GM12801 (cell line): ENCODE results near the gene ANKLE1.

Experiments
- CTCF ChIP-seq: IDR thresholded peaks from one replicate; pipeline ENCODE4 v1.5.1; 2011; ENCODE audit warnings: control low read depth; ENCODE audit not compliant: insufficient read length; ENCODE audit errors: extremely low read depth

Gene ANKLE1

DNA sequence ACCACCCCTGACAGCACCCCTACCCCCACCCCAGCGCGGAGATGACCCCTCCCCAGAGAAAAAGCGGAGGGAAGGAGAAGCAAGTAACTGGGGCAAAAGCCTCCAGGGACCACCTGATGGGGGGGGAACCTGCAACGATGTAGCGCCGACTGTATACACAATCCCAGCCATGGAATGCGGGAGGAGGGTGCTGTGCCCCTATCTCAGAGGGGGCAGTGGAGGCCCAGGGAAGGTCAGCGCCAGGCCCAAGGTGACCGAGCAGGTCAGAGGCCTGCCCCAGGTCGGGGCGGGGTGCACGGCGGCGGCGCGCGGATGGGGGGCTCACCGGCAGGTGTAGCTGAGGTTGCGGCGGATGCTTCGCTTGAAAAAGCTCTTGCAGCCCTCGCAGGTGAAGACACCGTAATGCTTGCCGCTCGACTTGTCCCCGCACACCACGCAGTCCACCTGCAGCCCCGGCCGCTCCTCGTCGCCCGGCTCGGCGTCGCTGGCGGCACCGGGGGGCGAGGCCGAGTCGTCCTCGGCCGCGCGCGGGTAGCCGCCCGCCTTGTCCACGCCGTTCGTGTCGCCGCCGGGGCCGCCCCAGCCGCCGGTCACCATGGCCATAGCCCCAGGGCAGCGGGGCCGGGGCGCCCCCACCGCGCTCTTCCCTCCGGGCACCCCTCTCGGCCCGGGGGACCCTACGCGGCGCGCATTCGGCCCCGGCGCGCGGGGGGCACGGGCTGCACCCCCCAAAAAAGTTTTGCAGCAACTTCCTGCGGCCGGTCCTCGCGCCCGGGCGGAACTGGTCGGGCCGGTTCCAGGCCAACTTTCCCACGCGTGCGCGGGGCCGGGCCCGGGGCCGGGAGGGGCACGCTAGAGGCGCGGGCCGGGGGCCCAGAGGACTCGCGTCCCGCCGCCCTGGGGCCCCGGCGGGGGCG, 36.8 kb upstream of the ANKLE1 start:
- no peak for TF ChIP-seq CTCF

GRCh38 chr19:17245535-17245984, 36.1 kb upstream of the ANKLE1 start, which contains the start of gene NR2F6:
Gene NR2F6, minus strand, starts transcription at chr19:17245919. Its CDS starts 699 bp downstream, at chr19:17245220.
- TF ChIP-seq CTCF = no peak

DNA sequence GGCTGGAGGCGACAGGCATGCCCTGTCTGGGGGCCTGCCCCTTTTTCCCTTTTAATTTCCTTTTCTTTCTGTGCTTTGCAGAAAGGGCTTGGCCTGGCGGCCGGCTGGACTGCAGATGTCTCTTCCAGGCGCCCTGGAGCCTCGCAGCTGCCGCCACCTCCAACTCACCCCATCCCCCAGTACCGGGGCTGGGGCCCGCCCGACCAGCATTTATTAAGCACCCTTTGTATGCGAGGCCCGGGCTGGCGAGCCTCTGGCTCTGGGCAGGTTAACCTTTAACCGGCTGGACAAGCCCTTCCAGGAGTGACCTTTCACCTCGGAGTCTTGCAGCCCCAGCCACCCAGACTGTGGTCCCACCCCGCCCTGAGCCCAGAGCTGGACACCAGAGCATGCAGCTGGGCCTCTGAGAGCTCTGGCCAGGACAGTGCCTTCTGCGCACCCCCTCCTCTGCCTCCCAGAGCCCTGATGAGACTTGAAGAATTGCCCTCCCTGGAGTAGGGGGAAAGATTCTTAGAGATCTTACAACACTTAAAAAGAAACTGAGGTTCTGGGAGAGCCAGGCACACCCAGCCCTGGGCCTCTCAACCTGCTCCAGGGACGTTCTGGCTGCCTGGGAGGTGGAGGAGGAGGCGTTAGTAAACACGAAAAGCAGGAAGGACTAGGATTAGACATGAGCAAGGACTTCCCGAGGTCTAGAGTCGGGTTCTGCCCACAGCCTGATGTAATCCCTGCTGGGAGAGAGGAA, 34.8 kb upstream of the ANKLE1 start:
- TF ChIP-seq CTCF = no peak

DNA sequence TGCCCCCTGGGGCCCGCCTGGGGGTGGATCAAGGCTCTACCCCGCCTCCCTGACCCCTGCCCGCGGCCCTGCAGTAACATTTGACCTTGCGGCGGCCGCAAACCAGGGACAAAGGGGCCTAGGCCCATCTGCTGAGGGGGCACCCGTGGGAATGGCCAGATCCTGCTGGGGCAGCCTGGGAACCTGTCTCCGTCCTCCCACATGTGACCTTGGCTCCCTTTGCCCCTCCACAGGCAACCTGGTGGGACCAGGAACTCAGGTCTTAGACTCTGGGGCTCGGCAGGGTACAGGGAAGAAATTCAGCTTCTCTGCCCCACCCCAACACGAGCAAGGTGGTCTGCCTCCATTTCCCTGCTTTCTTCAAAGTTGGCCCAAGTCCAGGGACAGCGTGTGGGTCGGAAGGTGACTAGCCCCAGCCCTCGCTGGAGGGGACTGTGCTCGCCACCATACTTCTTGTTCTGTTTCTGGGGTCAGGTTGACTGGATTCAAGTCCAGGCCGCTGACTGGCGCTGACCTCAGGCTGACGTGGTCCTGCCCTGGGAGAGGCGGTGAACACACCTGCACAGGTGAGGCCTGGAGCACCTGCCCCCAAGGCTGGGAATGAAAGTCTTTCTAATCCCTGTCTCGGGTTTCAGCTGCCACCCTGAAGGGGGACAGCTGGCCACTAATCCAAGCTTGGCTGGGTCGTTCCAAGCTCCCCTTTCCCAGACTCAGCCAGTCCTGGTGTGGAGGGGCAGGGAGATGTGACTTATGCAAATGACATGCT, 33.5 kb upstream of the ANKLE1 start:
- TF ChIP-seq CTCF = no peak

DNA sequence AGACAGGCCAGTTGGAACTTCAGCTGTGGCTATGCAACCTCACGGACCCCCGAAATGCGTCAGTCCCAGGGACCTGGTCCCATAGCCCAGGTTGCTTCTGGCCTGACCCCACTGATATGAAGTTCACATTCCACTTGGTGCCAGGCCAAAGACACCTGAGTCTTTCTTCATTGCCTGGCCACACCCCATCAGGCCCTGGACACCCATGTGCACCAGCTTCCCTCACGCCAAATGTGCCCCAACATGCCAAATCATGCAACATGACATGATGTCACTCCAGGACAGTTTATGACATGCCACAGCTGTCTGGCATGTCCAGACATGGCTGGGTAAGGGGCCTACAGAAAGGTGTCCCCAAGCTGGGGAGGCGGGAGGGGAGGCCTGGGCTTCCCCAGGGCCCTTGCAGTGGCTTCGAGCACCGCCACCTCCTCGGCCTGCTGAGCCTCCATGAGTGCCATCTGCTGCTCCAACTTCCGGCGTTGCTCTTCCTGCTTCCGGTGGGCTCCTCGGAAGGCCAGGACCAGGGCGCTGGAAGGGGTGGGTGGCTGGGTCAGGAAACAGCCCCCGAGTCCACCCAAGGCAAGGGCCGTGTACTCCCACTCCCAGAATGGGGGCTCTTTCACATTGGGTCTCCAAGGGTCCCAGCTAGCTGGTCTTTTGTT, 31.7 kb upstream of the ANKLE1 start:
- no peak for TF ChIP-seq CTCF

DNA sequence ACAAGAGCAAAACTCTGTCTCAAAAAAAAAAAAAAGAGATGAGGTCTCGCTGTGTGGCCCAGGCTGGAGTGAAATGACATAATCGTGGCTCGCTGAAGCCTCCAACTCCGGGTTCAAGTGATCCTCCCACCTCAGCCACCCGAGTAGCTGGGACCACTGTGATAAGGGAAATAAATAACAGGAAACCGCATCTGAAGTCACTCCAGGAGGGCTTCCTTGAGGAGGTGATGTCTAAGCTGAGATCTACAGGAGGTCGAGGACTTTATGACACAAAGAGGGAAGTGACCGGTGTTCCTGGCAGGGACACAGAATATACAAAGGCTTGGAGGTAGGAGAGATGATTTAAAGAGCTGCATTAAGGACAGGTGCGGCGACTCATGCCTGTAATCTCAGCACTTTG, 27.1 kb upstream of the ANKLE1 start:
- TF ChIP-seq CTCF = no peak

DNA sequence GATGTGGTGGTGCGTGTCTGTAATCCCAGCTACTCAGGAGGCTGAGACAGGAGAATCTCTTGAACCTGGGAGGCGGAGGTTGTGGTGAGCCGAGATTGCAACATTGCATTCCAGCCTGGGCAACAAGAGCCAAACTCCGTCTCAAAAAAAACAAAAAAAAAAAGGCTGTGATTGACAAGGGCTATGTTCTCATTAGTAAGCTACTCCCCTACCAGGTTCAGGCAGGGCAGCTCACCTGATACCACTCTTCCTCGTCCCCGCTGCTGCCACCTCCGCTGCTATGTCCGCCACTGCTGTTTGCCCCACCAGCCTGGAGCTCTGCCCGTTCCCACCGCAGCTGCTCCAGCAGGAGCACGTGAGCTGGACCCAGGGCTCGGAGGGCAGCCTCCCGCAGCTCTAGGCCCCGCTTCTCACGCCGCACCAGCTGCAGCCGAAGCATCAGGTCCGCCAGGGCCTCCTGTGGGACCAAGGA, 26.5 kb upstream of the ANKLE1 start:
- TF ChIP-seq CTCF = no peak
